GM18526 (cell line): ENCODE results near the gene GRIA1.

Experiments used
- POLR2A ChIP-seq: IDR thresholded peaks from 3 replicates; pipeline ENCODE4 v1.6.1; 2011; ENCODE audit not compliant: insufficient read length; ENCODE audit errors: extremely low read depth

The GRIA1 gene

DNA sequence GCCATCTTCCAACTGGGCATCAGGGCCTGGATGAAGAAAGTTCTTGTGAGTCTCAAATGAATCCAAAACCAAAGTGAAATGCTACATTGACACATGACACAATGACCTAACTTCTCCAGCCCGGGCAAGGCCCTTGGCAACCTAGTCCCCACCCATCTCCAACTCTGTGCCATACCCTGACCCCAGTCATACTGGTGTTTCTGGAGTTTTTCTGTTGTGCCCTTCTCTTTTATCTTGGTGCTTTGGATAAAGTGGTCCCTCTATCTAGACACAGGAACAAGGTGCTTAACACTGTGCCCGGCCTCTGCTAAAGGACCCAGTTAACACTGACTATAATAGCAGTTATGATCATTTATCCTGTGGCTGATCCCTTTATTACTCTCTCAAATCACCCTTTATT lies 149.8 kb downstream of the GRIA1 start:
- TF ChIP-seq POLR2A = no peak

DNA sequence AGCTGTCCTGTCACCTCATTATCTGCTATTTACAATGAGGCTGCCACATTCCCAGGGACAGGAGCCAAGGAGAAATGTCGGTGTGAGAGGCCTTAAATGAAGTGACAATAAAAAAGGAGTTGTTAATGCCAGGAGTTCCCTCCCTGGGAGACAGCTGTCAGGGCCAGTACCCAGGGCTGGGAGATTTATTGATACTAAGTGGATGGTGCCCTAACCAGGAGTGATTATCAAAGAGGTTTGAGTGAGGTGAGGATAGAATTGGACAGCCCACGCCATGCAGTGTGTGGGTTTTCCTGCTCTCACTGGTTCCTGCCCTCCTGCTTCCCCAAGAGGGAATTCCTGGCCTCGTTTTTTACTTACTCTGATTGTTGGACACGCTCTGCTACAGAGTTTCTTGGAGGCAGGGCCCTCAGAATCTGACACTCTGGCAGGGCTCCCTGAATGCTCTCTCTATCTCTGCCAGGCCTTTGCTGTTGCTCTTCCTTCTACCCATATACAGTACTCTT lies 150.8 kb downstream of the GRIA1 start:
- TF ChIP-seq POLR2A = no peak

DNA sequence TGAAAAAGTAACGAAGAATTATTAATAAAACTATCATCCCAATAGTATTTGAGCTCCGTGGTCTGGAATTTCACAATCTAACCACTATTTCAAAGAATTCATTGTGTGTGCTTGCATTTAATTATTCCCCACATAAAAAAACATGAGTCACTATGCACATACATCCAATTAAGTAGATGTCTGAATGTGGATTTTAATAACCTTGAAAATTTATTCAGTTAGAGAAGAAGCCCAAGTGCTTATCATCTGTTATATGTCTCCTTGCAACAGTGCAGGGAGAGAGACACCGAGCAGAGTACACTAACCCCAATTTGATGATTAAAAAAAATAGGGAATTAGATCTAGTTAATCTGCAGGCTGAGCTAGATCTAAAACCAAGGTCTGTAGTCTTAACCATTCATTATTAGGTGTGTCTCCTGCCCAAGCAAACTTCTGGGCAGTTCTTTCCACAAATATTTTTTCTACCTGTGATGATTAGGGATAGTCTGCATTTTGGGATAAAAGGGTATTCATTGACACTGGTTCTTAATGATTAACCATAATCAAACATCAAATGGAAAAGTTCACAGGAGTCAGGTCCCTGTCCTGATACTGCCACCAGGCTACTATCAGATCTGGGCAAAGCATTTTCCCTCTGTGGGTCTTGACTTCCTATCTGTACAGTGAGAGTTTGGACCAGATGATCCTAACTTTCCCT lies 164.2 kb downstream of the GRIA1 start:
- TF ChIP-seq POLR2A = no peak

DNA sequence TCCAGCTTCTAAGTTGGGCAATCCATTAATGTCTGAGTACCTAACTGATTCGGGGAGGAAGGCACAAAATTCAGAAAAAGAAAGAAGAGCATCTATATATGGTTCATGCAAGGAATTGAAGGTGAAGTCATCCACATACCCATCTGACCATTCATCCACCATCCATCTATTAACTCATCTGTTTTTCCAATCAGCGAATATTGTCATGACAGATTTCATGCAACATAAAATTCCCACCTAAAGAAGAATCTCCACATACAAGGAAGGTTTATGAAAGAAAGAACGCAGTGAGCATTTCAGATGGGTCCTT lies 164.7 kb downstream of the GRIA1 start:
- TF ChIP-seq POLR2A = no peak

DNA sequence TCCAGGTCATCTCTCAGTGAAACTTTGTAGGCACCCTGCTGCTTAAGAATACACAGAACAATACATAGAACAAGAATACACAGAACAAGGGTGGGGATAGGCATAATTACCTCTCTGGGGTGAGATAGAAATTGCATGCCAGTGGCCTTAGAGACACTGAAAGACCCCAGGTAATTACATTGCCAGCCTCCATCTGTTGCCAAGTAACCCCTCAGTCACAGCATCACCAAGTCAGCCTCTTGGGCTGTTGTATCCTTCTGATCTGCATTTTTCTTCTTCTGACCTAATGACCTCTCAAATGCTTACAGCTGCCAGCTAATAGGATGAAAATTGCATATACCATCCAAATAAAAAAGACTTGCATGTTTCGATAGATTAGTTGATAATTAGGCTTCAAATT lies 167.7 kb downstream of the GRIA1 start:
- no peak for TF ChIP-seq POLR2A

DNA sequence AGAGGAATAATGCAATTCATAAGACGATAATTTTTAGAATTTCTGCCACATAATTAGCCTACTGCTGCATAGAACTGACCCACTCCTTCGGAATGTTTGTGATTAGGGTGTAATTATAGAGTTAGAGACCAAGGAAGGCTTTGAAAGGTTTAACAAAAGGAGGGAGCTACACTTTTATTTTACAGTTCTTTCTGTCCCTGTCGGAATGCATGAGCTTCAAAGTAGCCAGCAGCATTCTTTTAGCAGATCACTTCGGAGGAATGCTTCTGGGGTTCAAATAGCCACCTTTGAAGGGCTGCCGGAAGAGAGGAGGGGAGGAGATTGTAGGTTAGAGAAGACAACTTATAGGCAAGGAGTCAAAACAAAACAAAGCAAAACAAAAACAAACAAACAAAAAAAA lies 168.1 kb downstream of the GRIA1 start:
- TF ChIP-seq POLR2A = no peak

DNA sequence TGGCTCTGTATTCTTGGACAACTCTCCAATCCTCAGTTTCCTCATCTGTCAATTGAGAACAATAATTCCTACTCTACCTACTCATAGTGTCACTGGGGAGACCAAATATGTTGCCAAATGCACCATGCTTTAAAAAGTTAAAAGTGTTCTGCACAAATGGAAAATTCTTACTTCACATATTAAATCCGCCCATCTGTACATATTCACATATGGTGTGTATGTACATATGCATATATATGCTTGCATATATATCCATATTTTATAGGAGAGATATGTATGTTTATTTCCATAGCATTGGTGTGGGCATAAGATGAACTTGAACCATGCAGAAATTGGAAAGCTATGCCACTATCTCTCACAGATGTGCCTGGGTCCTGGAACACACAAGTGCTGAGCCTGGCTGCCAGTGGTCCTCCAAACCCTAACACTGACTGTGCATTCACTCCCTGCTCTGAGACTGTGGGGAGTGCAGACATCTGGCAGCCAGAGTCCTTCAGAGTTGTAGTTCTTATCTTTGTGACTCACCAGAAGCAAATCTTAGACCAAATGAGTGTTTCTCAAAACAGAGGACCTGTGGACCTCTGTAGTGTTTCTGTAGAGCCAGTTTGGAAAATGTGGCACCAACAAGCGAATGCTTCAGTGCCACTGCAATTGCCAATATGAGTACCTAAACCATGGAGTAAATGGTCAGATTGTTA lies 168.7 kb downstream of the GRIA1 start:
- TF ChIP-seq POLR2A = no peak

DNA sequence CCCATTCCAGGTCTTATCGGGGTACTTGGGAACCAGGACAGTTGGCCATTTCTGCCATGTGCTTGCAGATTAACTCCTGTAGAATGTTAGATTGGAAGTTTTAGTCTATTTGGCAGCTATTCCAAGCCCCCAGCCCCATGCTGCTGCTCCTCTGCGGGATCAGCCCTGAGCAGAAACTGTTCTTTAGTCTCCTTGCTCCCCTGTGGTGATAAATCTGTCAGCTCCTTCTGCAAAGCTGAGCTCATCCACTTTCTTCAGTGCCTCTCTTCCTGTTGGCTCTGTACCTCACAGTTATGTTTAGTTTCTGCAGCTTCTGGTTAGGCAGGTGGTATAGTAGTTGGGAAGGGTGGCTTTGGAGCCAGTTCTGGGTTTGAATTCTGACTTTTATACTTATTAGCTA lies 170.4 kb downstream of the GRIA1 start:
- no peak for TF ChIP-seq POLR2A

DNA sequence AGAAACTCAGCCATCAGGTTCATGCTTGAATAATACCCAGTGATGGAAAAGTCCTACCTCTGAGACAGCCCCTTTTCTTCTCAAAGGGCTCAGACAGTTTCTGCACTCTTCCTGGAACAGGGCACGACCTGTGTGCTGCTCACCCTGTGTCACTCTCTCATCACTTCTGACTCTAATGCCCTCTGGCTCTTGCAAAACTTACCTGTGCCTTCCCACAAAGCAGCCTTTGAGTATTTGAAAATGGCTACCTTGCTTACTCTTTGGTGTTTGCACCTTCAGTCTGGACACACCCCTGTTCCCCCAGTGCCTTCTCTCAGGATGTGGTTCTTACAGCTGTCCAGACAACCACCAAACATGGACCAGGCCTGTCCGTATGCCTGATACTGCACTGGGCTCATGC lies 171.4 kb downstream of the GRIA1 start:
- TF ChIP-seq POLR2A = no peak

DNA sequence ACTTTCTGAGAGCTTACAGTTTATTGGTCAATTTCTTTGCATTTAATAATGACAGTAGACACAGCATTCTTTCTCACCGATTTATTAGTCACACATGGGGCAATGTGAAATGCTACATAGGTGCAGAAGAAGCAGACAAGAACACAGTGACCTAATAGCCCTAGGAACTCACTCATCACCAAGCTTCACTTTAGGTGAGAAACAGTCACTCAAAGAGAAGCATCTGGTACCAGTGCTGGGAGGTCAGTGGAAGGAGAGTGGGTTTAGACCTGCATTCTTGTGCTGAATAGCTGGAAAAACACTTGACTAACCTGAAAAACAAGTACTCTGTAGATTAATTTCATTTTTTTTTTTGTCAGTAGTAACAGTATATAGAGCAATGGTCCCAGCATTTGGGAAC lies 179.6 kb downstream of the GRIA1 start:
- no peak for TF ChIP-seq POLR2A

DNA sequence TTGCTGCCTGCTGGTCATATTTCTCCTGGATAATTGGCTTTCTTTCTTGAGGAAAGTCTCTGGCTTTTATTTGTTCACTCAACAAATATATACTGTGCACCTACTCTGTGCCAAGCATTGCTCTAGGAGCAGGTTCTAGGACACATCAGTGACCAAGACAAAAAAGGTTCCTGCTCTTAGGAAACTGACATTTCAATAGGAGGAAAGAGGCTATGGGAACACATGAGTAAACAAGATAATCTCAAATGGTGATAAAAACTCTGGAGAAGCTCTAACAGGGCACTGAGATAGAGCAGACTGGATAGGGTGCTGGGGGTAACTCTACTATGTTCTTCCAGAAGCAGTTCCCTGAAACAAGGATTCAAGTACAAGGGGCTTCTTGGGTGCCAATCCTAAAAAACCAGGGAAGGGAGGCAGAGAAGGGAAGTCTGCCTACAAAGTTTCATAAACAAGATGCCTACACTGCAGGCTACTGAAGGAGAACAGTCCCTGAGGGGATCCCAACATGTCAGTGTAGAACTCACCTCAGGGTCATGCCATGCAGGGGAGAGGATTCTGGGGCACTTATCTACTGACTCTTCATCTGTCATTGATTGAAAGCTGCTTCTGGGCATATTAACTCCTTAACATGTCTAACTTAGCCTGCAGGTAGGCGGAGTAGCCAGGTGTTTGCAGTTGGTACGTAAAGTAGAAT lies 181.3 kb downstream of the GRIA1 start:
- no peak for TF ChIP-seq POLR2A

DNA sequence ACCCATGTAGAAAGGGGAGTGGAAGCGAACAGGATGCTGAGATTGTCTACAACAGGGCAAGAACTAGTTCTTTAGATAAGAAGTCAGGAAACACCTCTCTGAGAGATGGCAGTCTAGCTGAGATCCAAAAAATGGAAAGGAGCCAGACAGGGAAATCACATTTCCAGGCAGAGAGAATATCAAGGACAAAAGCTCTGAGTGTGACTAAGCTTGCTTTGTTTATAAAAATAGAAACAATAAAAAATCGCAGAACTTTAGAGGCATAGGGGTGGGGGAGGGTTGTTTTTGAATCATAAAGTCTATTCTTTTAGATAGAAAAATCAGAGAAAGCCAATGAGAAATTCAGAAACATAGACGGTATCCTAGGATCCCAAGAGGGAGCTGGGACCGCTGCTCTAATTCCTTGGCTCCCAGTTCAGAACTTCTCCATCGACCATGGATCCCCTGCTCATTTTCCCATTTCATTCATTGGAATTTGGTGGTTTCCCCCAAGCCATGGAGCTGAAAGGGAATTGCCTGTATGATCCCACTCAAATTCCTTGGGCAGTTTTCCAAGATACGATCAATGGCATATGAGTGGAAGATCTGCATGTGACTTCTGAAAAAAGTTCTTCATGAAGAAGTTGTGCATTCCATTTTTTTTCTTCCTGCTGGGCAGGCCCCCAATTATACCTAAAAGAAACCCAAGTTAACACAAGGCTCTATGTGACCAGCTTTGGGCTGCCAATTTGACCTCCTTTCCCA lies 182.0 kb downstream of the GRIA1 start:
- no peak for TF ChIP-seq POLR2A

DNA sequence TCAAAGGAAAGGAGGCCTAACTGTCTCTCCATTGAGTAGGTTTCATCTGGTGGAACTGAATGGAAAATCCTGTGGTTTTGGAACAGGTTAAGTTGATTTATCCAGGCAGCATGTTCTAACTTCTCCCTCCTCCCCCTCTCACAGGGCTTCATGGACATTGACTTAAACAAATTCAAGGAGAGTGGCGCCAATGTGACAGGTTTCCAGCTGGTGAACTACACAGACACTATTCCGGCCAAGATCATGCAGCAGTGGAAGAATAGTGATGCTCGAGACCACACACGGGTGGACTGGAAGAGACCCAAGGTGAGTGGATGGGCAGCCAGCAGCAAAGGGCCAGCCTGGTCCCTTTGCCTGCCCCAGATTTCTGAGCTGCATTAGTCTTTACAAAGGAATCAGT lies 183.9 kb downstream of the GRIA1 start:
- no peak for TF ChIP-seq POLR2A

DNA sequence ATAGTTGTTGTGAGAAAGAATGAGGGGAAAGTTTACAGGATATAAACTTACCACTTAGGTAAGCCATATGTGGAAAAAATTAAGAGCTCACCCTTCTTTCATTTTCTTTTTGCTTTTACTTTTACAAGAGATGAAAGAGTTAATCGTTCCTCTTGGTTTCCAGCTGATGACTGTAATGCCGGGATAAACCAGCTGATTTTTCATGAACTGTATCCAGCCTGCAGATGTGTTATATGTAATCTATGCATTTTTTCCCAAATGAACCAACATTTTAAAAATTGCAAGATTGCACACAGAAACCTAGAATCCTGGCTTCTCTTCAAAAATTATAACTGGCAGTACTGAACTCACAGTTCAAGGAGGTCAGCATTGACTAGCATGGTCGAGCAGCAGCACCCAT lies 185.9 kb downstream of the GRIA1 start:
- no peak for TF ChIP-seq POLR2A

DNA sequence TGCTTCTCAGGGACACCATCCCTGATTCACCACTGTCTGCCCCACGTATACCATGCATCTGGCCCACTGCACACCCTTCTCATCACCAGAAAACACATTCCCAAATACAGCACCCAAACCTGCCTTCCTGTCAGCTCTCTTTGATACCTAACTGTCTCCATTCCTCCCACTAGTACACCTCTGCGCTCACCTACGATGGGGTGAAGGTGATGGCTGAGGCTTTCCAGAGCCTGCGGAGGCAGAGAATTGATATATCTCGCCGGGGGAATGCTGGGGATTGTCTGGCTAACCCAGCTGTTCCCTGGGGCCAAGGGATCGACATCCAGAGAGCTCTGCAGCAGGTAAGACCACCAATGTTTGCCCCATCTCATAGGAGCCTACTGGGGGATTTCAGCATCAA lies 186.4 kb downstream of the GRIA1 start:
- TF ChIP-seq POLR2A = no peak
